Activated CD4-positive, alpha-beta T cell treated with anti-CD3 and anti-CD28 coated beads, Interleukin-2, amount 50 U/mL, for 16 hours (primary cell): ENCODE measurements around the gene TSC2.
"Not testable (repeated sequence)": the region's sequence is repeated elsewhere in the genome, so short reads cannot be mapped to it uniquely, and the experiment has no call there.

Experiments
- DNase-seq: peaks from one replicate; pipeline ENCODE4 v3.0.0-alpha.2; 2020

The TSC2 gene

DNA sequence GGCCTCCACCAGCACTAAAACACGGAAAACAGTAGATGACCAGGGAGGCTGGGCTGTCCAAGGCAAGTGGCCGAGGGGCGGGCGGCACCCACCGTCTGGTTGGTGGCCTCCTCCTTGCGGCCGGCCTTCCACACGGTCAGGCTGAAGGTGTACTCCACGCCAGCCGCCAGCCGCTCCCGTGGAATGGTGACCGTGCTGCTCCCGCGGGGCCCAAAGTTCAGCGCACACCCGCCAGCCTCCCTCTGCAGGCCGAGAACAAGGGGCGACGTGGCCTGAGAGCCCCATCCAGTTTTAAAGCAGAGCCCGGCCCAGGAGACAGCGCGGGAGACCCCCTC is 60.0 kb downstream of the TSC2 start:
- not testable (repeated sequence) for DNase-seq

DNA sequence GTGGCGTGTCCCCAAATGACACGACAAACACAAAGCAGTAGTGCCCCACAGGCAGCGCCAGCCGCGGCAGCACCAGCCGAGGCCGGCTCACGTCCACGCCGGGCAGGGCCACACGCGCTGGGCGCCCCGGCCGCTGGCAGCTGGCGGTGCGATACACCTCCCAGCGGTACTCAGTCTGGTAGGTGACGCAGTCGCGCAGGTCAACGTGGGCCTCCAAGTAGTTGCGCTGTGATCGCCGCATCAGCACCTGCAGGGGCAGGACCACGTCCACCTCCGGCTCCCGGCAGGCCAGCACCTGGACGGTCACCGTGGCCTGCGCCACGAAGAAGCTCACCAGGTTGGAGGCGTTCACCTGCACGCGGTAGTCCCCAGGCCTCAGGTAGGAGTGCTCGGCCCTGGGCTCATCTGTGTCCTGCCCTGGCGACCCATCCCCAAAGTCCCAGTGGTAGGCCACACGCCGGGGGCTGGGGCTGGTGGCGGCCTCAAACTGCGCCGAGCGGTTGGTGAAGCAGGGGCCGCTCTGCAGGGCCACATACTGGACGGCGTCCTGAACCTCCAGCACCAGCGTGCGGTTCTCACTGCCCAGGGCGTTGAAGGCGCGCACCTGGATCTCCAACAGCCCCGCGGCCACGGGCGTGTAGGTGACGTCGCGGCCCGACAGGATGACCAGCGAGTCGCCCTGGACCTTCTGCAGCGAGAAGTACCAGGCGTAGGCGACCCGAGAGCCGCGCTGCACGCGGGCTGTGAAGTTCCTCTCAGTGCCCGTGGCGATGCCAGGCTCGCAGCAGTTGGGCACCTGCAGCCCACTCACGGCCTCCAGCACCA is 60.9 kb downstream of the TSC2 start:
- not testable (repeated sequence) for DNase-seq

DNA sequence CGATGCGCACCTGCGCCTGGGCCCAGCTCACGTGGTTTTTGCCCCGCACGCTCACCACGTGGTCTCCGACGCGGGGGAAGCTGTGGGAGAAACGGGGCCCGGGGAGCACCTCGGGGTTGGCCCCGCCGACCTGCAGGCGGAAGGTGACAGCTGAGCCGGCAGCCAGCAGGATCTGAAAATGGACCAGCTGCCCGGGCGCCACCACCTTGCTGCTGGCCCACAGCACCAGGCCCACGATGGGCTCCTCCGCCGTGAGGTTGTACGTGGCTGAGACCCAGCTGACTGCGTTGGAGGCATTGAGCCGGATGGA is 61.4 kb downstream of the TSC2 start:
- DNase-seq: not testable (repeated sequence)

DNA sequence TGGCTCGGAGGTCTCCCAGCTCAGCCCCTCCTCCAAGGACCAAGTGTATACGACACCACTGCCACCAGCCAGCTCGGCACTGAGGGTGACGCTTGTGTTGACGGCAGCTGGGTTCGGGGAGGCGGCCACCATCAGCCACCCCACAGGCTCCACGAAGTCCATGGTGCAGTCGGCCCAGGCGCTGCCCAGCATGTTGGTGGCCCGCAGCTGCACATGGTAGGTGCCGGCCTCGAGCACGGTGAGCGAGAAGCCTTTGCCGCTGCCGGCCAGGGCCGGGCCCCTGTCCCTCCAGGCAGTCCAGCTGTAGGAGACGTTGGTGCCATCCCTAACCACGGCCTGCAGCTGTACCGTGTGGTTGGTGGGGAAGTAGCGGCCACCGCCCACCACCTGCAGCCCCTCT is 62.1 kb downstream of the TSC2 start:
- not testable (repeated sequence) for DNase-seq

DNA sequence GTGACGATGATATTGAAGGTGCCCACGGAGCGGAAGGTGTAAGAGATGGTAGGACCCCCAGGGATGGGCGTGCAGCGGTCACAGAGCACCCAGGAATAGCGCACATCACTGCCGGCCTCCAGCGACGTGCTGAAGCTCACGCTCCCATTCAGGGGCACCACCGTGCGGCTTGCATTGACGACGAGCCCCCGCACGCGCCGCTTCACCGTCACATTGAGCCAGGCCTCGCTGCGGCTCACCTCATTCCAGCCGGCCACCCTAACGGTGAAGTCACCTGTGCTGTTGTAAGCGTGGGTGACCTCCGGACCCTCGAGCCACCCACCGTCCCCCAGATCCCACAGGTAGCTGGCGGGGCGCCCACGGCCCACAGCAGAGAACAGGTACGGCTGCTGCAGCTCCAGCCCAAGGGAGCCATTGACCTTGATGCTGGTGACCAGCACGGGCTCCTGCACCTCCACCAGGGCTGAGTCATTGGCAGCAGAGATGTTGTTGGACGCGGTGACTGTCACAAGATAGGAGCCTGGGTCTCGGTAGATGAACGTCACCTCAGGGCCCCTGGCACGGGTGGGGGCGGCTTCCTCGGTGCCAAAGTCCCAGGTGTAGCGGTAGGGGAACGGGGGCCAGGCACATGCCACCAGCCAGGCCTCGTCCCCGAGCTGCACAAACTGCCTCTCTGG is 62.7 kb downstream of the TSC2 start:
- not testable (repeated sequence) for DNase-seq

DNA sequence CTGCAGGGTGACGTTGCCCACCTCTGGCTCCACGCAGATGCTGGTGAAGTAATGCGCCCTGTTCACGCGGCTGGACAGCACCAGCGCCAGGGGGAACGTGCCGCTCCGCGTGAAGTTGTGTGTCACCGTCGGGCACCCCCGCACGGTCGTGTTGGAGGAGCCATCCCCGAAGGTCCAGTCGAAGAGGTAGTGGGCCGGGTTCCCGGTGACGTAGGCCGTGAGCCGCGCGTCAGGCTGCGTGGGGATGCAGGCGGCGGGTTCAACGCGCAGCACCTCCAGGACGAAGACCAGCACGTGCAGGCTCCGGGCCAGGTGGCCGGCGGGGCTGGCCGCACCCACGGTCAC is 63.2 kb downstream of the TSC2 start:
- DNase-seq: not testable (repeated sequence)

DNA sequence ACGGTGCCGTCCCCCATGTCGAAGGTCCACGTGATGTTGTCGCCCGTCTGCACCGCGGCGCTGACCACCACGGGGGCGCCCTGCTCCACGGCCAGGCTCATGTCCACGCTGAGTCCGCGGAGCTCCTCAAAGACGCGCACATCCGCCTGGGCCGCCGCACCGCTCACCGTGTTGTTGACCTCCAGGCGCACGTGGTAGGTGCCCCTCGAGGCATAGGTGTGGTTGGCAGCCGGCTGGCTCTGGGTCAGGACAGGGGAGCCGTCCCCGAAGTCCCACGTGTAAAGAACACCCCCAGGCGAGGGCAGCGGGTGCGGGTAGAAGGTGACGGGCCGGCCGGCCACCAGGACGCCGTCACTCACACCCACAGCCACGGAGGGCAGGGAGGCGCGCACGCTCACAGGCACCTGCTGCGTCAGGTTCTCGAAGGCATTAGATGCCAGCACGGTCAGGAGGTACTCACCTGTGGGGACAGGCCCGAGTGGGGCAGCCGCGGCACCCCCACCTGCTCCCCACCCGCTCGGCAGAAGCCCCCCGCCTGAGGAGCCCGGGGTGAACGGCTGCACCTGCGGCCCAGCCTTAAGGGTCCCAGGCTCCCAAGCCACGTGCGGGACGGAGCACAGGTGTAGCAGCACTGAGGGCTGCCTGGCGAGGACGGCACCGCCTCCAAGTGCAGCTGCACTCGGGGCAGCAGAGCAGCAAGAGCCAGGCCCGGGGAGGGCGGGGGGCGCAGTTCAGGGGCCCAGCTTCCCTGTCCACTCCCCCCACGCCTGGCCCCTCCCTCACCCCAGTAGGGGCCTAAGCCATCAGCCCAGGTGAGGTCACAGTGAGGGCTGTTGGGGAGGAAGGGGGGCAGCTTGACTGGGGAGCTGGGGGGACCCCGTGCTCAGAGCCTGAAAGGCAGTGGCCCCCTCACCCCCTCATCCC is 63.9 kb downstream of the TSC2 start:
- not testable (repeated sequence) for DNase-seq

DNA sequence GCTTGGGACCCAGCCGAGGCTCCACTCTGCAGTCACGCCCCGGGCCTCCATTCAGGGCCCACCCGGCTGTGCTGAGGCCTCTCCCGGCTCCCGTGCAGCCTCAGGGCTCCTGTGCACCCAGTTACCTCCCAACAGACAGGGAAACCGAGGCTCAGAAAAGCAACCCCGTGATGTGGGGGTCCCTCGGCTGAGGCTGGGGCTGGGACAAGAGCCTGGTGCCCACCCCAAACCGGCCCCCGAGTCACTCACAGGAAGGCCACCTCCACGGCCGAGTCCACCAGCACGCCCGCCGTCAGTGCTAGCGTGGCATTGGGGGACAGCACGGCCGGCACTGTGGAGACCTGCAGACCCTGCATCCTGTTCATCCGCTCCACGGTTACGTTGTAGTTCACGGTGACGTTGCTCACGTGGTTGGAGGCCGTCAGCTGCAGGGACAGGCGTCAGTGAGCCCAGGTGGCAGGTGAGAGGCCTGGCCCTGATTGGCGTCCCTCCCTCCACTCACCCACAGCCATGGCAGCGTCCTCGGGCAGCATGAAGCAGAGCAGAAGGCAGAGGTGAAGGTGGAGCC is 64.8 kb downstream of the TSC2 start:
- not testable (repeated sequence) for DNase-seq

DNA sequence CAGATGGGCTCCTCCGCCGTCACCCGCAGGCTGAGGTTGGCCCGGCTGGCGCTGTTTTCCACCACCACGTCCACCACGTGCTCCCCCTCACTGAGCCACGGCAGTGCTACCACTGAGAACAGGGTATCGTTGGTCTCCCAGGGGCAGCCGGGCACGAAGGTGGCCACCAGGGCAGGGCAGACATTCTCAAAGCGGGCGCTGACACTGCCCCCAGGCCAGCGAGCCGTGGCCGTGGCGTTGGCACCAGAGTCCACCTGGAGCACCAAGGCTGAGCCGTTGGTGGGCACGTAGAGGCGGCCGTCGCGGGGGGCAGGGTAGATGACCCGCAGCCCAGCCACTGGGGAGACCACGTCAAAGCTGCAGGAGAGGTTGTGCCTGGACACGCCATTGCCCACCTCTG is 66.4 kb downstream of the TSC2 start:
- not testable (repeated sequence) for DNase-seq

DNA sequence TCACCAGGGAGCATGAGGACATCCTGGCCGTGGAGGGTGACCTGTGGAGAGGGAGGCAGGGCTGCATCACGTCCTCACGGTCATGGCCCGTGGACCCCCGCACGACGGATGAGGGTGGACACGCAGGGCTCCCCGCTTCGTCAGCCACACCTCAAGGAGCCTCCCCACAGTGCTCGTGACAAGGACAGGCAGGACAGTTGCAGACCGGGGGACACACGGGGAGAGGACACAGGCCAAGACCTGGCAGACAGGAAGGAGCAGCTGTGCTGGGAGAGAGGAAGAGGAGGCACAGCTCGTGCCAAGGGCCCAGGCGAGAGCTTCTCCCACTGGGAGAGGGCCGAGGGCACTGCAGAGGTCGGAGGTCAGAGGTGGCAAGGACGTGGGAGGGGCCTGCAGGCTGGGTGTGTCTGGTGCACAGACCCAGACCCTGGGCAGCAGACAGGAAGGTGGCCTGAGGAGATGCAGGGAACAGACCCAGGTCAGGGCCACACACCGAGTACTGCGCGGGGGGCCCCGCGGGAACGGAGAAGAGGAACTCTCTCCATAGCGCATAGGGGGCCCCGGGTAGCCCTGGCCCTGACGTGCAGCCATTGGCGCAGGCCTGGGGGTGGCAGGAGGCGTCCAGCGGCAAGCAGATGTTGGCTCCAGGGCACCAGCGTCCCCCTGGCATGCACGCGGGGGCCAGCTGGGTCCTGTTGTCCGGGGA is 67.3 kb downstream of the TSC2 start:
- DNase-seq: not testable (repeated sequence)

DNA sequence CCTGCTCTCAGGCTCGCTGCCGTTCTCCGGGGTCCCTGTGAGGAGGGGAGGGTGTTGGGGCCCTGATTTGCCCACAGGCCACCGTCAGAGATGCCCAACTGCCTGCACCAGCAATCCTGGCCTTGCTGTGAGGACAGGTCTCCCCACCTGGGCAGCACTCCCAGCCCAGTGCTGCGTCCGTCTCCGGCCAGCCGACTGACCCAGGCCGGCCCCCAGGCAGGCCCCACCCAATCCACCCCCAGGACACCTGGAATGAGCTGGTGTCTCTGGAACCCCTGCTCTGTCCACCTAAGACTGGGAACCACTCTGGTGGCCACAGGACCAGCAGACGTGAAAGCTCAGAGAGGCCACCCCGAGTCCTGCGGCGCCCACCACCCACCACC is 67.8 kb downstream of the TSC2 start:
- no peak for DNase-seq

DNA sequence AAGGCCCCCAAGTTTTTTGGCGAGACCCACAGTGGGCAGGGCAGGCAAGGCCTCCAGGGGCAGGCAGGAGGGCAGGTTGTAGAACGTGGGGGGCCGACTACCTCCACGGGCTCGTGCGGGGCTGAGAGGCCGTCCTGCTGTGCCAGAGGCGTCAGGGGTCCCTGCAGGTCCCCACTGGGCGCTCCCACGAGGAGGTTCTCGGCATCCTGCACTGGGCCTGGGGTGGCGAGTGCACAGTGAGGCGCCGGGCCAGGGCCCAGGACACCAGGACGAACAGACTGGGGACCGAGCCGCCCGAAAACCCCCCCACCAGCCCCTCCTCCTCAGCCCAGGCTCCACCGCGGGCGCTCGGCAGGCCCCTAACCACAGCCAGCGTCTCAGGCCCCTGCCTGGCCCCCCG is 68.6 kb downstream of the TSC2 start:
- not testable (repeated sequence) for DNase-seq

DNA sequence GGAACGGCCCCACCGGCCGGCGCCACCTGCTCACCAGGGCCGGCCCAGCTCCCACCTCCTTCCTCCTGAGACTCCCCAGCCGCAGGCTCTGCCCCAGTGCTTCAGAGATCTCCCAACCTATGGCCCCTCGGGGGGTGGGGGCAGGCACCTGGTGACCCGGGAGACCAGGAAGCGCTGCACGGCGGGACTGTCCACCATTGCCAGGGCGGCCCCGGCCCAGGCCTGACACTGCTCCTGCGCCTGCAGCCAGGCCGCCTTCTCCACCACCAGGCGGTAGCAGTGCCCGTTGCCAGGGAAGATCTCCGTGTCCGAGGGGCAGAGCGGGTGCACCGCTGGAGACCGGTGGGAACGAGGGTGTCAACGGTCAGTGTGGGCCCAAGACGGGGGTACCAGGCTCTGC is 69.6 kb downstream of the TSC2 start:
- DNase-seq: not testable (repeated sequence)

DNA sequence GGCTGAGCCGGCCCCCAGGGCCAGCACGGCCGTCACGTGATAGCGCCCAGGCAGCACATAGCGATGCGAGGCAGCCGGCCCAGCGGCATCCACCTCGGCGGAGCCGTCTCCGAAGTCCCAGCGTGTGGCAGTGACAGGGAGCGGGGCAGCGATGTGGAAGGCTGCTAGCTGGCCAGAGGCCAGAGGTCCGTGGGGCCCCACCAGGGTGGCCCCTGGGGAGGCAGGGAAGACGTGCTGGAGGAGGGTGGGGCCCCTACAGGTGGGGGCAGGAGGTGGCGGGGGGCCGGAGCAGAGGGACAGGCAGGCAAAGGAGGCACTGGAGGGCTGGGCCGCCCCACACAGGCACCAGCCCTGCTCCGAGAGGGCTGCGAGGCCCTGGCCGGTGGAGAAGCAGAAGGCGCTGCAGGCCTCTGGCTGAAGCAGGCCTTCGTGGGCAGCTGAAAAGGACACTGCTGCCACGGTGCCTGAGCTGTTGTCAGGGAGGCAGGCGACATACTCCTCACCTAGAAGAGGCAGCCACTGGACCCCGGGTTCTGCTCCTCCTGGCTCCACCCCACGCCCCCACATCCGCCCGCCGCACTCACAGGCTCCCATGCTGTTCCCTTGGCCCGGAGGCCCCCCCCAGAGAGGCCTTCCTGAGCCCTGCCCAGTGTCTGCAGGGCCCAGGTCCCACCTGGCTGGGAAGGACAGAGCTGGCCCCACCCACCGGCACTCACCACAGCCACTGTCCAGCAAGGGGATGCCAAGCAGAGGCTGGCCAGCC is 70.4 kb downstream of the TSC2 start:
- DNase-seq: not testable (repeated sequence)

DNA sequence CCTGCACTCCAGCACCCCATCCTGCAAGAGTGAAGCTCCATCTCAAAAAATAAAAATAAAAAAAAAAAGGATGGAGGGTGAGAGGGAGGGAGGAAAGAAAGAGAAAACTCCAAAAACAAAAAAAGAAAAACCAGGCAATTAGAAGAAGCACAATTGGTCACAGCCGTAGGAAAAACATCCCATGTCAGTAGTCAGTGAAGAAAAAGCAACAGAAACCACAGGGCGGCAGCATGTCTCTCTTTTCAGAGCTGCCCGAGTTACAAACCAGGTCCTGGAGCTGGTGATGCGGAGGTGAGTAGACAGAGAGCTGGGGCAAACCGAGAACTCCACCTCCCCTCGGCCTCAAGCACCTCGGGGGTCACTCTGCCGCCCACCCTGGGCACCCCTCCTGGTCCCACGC is 73.5 kb downstream of the TSC2 start:
- peak; percentile 26 for DNase-seq

DNA sequence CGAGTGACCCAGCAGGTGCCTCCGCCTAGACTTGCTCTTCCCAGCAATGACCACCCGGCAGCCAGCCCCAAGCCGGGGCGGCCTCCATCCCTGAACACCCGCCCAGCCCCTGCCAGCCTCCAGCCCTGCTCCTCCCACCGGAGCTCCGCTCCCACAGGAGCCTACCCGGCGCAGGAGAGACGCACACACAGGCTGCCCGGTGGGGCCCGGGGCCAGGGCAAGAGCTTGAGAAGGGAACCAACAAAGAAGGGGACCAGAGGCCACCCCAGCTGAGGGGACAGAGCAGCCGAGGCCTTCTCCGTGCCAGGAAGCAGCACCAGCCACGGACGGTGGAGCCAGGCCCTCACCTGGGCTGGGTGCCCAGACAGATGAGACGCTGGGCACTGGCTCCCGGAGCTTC is 74.1 kb downstream of the TSC2 start:
- DNase-seq: no peak

DNA sequence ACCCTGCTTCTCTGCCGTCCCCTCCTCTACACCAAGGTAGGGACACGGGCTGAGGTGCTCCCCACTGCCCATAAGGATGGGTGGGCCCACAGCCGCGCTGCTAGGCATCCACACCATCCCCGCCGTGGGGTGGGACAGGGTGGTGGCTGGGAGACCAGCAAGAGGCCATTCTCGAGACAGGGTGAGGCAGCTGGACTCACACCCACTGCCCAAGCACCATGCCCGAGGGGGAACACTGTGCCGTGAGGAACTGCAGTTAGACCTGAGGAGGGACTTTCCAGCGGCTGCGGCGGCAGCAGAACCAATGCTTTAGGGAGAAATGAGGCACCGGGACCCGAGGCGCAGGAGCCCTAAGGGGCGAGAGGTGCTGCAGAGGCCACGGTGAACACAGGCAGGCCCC is 74.6 kb downstream of the TSC2 start:
- DNase-seq: no peak

DNA sequence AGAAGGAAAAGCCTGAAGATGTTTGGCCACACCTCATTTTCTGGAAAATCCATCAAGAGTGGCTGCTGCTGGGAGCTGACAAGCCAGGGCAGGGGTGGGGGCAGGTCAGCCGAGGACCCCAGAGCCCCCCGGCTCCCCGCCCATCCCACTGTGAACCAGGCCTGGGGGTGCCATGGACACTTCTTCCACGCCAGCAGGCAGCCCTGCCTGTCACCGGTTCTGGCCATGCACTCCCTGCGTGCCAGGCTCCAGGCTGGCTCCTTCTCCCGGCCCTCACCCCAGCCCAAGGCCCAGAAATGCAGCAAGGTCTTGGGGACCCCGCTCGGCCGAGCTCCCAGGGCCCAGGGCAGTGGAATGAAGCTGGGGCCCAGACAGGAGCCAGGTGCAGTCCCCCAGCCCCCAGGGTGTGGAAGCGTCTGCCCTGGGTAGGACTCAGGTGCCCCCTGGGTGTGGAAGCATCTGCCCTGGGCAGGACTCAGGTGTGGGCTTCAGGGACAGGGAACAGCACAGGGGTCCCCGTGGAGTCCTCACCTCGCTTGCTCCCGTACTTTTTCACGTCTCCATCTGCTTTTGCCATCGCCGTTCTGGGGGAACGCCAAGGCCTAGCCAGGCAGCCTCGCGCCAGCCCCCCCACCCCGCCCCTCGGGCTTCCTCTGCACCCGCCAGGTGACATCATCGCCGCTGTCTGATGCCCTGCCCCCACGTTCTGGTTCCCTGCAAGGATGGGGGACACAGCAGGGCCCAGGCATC is 75.3 kb downstream of the TSC2 start:
- not testable (repeated sequence) for DNase-seq

DNA sequence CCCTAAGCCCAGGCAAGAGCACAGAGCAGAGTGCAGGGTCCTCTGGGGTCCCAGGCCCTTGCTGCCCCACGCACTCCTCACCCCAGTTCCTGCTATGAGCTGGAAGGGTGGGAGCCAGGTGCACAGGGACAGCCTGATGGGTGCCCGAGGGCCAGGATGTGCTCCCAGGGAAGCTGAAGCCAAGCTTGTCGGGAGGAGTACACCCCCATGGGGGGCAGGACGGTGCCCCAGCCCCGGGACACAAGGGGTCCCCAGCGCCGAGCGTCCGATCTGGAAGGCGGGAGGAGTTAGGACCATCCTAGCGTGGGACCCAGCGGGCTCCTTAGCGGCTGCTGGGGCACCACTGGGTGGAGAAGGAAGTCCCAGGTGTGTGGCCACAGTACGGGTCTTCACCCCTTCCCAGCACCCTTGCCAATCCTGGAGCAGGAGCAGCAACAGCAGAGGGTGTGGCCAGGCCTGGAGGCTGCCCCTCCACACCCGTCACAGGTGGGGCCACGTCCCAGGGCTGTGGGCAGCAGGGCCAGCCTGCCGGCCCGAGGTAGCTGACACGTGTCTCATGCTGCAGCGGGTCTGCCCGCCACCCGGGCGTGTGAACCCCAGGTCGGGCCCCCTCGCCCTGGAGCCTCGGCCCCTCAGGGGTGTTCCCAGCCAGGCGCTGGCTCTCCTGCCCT is 76.1 kb downstream of the TSC2 start:
- not testable (repeated sequence) for DNase-seq

DNA sequence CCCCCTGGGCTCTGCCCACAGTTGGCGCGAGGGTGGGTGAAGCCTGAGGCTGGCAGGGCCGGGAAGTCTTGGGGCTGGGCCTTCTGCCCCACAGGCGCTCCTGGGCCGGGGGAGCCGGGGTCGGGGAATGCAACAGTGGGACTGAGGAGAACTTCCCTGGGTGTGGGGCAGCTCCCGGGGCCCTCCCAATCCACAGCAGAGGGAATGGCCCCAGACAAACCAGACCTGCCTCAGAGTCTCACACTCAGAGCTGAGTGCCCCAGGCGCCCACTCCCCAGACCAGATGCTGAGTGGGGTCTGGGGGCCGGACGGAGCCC is 76.5 kb downstream of the TSC2 start:
- not testable (repeated sequence) for DNase-seq
